Measurements from ENCODE around the gene SCLT1. TPM values are rescaled to one million over a fixed set of nuclear protein-coding genes. Genes with fewer than 3 reads are reported as not detected.
"Not testable (repeated sequence)": the region's sequence is repeated elsewhere in the genome, so short reads cannot be mapped to it uniquely, and the experiment has no call there.

Gene SCLT1
- total and polyA plus RNA-seq, 7 experiments from 2014 or later = 5.9 to 36.4 (median 24.6) TPM

DNA sequence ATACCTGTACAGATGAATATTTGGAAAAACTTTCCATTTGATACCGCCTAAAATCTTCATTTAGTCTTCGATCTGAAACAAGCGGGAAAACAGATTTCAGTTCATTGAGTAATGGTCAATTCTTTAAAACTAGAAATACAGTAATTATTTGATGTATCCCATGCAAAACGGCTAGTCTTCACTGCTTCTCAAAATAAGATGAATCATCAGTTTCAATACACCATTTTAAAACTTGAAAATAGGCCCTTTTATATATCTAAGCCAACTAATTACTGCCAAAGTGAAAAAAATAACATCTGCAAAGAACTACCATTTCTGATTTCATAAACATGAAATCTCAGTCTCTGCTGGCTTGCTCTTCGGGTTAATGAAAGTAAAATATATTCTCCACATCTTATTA, 11.0 kb downstream of the SCLT1 start:
- H3K36me3 Mint-ChIP-seq = peaks cover 22 to 75% (median 53%) of the 10 kb centered on the region in 5 donors
- Histone ChIP-seq H3K4me1 (ENCODE audit: control insufficient read depth in 2 of 2, insufficient read depth in 2 of 2, low read length in 2 of 2) (no peaks in the 10 kb centered on the region), H3K4me3 (ENCODE audit: low read length) (no peak overlapping the region), H3K36me3 (ENCODE audit: control insufficient read depth in 2 of 3, insufficient read depth in 3 of 3, low read length in 3 of 3) (peaks cover 0 to 29% (median 0%) of the 10 kb centered on the region in 3 experiments), H3K9me3 (ENCODE audit: control insufficient read depth in 2 of 3, low read length in 3 of 3) (no peaks in the 10 kb centered on the region), H3K27me3 (ENCODE audit: control insufficient read depth in 2 of 2, insufficient read depth in 2 of 2, low read length in 2 of 2) (no peaks in the 10 kb centered on the region), H3K27ac (ENCODE audit: low read depth, low read length) (no peak overlapping the region)
- intact Hi-C loops (cut with micrococcal nuclease) = no loop called here
- POLR2A ChIA-PET = no interaction called here
- no peak for ATAC-seq
- CTCF ChIA-PET = no interaction called here
- H3K27ac Mint-ChIP-seq = no peak overlapping the region
- H3K9me3 Mint-ChIP-seq = peaks cover 4 to 22% (median 13%) of the 10 kb centered on the region in 11 donors
- no peak for DNase-seq
- peaks cover 13 to 34% (median 23%) of the 10 kb centered on the region in 7 donors for H3K4me1 Mint-ChIP-seq
- no peak overlapping the region for H3K4me3 Mint-ChIP-seq
- H3K27me3 Mint-ChIP-seq = no peaks in the 10 kb centered on the region

DNA sequence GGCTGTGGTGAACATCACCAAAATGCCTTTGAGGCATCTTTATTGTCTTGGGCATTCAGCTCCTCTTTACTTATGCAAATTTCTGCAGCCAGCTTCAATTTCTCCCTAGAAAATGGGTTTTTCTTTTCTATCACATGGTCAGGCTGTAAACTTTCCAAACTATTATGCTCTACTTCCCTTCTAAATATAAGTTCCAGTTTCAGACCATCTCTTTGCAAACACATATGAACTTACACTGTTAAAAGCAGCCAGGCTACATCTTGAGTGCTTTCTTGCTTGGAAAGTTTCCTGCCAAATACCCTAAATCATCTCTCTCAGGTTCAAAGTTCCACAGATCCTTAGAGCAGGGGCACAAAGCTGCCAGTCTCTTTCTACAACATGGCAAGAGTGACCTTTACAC, 13.2 kb downstream of the SCLT1 start:
- Mint-ChIP-seq H3K36me3 (peaks cover 28 to 77% (median 64%) of the 10 kb centered on the region in 5 donors), H3K4me1 (peaks cover 5 to 27% (median 14%) of the 10 kb centered on the region in 7 donors), H3K4me3 (no peak overlapping the region), H3K9me3 (peaks cover 6 to 21% (median 12%) of the 10 kb centered on the region in 11 donors), H3K27ac (no peak overlapping the region), H3K27me3 (no peaks in the 10 kb centered on the region)
- no peak overlapping the region for H3K27ac ChIP-seq (ENCODE audit: low read depth, low read length)
- ChIA-PET POLR2A (no interaction called here), CTCF (interaction anchor here (0.6 kb wide), 1 partner anchor 1191 kb away, joined by 3 read pairs; no protein-coding TSS in a partner anchor)
- no peak overlapping the region for H3K4me3 ChIP-seq (ENCODE audit: low read length)
- H3K27me3 ChIP-seq (ENCODE audit: control insufficient read depth in 2 of 2, insufficient read depth in 2 of 2, low read length in 2 of 2) = no peaks in the 10 kb centered on the region
- no peaks in the 10 kb centered on the region for H3K4me1 ChIP-seq (ENCODE audit: control insufficient read depth in 2 of 2, insufficient read depth in 2 of 2, low read length in 2 of 2)
- ATAC-seq (no peak), DNase-seq (no peak)
- H3K36me3 ChIP-seq (ENCODE audit: control insufficient read depth in 2 of 3, insufficient read depth in 3 of 3, low read length in 3 of 3) = peaks cover 0 to 29% (median 0%) of the 10 kb centered on the region in 3 experiments
- no peaks in the 10 kb centered on the region for H3K9me3 ChIP-seq (ENCODE audit: control insufficient read depth in 2 of 3, low read length in 3 of 3)
- intact Hi-C loops (cut with micrococcal nuclease) = no loop called here

- no peaks in the 10 kb centered on the region for H3K4me1 ChIP-seq (ENCODE audit: control insufficient read depth in 2 of 2, insufficient read depth in 2 of 2, low read length in 2 of 2)
- DNase-seq (no peak), ATAC-seq (no peak)
- H3K27ac ChIP-seq (ENCODE audit: low read depth, low read length) = no peak overlapping the region
- Mint-ChIP-seq H3K27ac (no peak overlapping the region), H3K4me1 (peaks cover 0 to 9% (median 4%) of the 10 kb centered on the region in 7 donors), H3K4me3 (no peak overlapping the region), H3K9me3 (peaks cover 11 to 32% (median 19%) of the 10 kb centered on the region in 11 donors), H3K36me3 (peaks cover 36 to 83% (median 78%) of the 10 kb centered on the region in 5 donors), H3K27me3 (no peaks in the 10 kb centered on the region)
- ChIA-PET CTCF (no interaction called here), POLR2A (no interaction called here)
- H3K9me3 ChIP-seq (ENCODE audit: control insufficient read depth in 2 of 3, low read length in 3 of 3) = no peaks in the 10 kb centered on the region
- H3K4me3 ChIP-seq (ENCODE audit: low read length) = no peak overlapping the region
- peaks cover 0 to 34% (median 0%) of the 10 kb centered on the region in 3 experiments for H3K36me3 ChIP-seq (ENCODE audit: control insufficient read depth in 2 of 3, insufficient read depth in 3 of 3, low read length in 3 of 3)
- H3K27me3 ChIP-seq (ENCODE audit: control insufficient read depth in 2 of 2, insufficient read depth in 2 of 2, low read length in 2 of 2) = no peaks in the 10 kb centered on the region
- intact Hi-C loops (cut with micrococcal nuclease) = no loop called here
These were observed 16.0 kb downstream of the SCLT1 start for GRCh38 chr4:129077326-129077725.

DNA sequence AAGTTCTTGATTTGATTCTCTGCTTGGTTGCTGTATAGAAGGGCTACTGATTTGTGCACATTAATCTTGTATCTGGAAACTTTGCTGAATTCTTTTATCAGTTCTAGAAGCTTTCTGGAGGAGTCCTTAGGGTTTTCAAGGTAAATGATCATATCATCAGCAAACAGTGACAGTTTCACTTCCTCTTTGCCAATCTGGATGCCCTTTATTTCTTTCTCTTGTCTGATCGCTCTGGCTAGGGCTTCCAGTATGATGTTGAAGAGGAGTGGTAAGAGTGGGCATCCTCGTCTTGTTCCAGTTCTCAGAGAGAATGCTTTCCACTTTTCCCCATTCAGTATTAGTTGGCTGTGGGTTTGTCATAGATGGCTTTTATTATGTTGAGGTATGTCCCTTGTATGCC, 23.8 kb downstream of the SCLT1 start:
- POLR2A ChIA-PET; H3K4me3 Mint-ChIP-seq; CTCF ChIA-PET; H3K4me1 ChIP-seq (ENCODE audit: control insufficient read depth in 2 of 2, insufficient read depth in 2 of 2, low read length in 2 of 2); H3K36me3 ChIP-seq (ENCODE audit: control insufficient read depth in 2 of 3, insufficient read depth in 3 of 3, low read length in 3 of 3); H3K27me3 ChIP-seq (ENCODE audit: control insufficient read depth in 2 of 2, insufficient read depth in 2 of 2, low read length in 2 of 2); intact Hi-C loops (cut with micrococcal nuclease); H3K27ac ChIP-seq (ENCODE audit: low read depth, low read length); ATAC-seq; DNase-seq; H3K27me3 Mint-ChIP-seq; H3K27ac Mint-ChIP-seq; H3K9me3 ChIP-seq (ENCODE audit: control insufficient read depth in 2 of 3, low read length in 3 of 3); H3K4me3 ChIP-seq (ENCODE audit: low read length): not testable (repeated sequence)
- Mint-ChIP-seq H3K4me1 (peaks cover 0 to 11% (median 0%) of the 10 kb centered on the region in 7 donors), H3K9me3 (peaks cover 14 to 82% (median 46%) of the 10 kb centered on the region in 11 donors), H3K36me3 (peaks cover 37 to 68% (median 65%) of the 10 kb centered on the region in 5 donors)

- intact Hi-C loops (cut with micrococcal nuclease) = no loop called here
- H3K27ac ChIP-seq (ENCODE audit: low read depth, low read length) = no peak overlapping the region
- DNase-seq = no peak
- Mint-ChIP-seq H3K36me3 (peaks cover 19 to 69% (median 67%) of the 10 kb centered on the region in 5 donors), H3K9me3 (peaks cover 8 to 93% (median 51%) of the 10 kb centered on the region in 11 donors), H3K27ac (no peak overlapping the region), H3K27me3 (no peaks in the 10 kb centered on the region), H3K4me1 (peaks cover 0 to 2% (median 0%) of the 10 kb centered on the region in 7 donors), H3K4me3 (no peak overlapping the region)
- no peak overlapping the region for H3K4me3 ChIP-seq (ENCODE audit: low read length)
- H3K27me3 ChIP-seq (ENCODE audit: control insufficient read depth in 2 of 2, insufficient read depth in 2 of 2, low read length in 2 of 2) = no peaks in the 10 kb centered on the region
- H3K4me1 ChIP-seq (ENCODE audit: control insufficient read depth in 2 of 2, insufficient read depth in 2 of 2, low read length in 2 of 2) = no peaks in the 10 kb centered on the region
- ATAC-seq = no peak
- peaks cover 10 to 40% (median 17%) of the 10 kb centered on the region in 3 experiments for H3K9me3 ChIP-seq (ENCODE audit: control insufficient read depth in 2 of 3, low read length in 3 of 3)
- ChIA-PET CTCF (no interaction called here), POLR2A (interaction anchor here (0.5 to 0.6 kb wide), 2 partner anchors 48 to 196 kb away, joined by 3 read pairs; no protein-coding TSS in a partner anchor)
- peaks cover 0 to 14% (median 0%) of the 10 kb centered on the region in 3 experiments for H3K36me3 ChIP-seq (ENCODE audit: control insufficient read depth in 2 of 3, insufficient read depth in 3 of 3, low read length in 3 of 3)
These were observed 28.6 kb downstream of the SCLT1 start for GRCh38 chr4:129064717-129065116.

- ChIA-PET POLR2A (no interaction called here), CTCF (no interaction called here)
- Mint-ChIP-seq H3K4me3 (no peak overlapping the region), H3K36me3 (peaks cover 21 to 68% (median 64%) of the 10 kb centered on the region in 5 donors), H3K27ac (no peak overlapping the region), H3K9me3 (peaks cover 12 to 92% (median 53%) of the 10 kb centered on the region in 11 donors), H3K4me1 (no peaks in the 10 kb centered on the region), H3K27me3 (no peaks in the 10 kb centered on the region)
- peaks cover 11 to 48% (median 25%) of the 10 kb centered on the region in 3 experiments for H3K9me3 ChIP-seq (ENCODE audit: control insufficient read depth in 2 of 3, low read length in 3 of 3)
- ATAC-seq (no peak), DNase-seq (no peak)
- no peaks in the 10 kb centered on the region for H3K27me3 ChIP-seq (ENCODE audit: control insufficient read depth in 2 of 2, insufficient read depth in 2 of 2, low read length in 2 of 2)
- H3K4me1 ChIP-seq (ENCODE audit: control insufficient read depth in 2 of 2, insufficient read depth in 2 of 2, low read length in 2 of 2) = no peaks in the 10 kb centered on the region
- intact Hi-C loops (cut with micrococcal nuclease) = no loop called here
- no peak overlapping the region for H3K4me3 ChIP-seq (ENCODE audit: low read length)
- no peak overlapping the region for H3K27ac ChIP-seq (ENCODE audit: low read depth, low read length)
- peaks cover 0 to 14% (median 0%) of the 10 kb centered on the region in 3 experiments for H3K36me3 ChIP-seq (ENCODE audit: control insufficient read depth in 2 of 3, insufficient read depth in 3 of 3, low read length in 3 of 3)
These were observed 29.7 kb downstream of the SCLT1 start for GRCh38 chr4:129063640-129064039.

DNA sequence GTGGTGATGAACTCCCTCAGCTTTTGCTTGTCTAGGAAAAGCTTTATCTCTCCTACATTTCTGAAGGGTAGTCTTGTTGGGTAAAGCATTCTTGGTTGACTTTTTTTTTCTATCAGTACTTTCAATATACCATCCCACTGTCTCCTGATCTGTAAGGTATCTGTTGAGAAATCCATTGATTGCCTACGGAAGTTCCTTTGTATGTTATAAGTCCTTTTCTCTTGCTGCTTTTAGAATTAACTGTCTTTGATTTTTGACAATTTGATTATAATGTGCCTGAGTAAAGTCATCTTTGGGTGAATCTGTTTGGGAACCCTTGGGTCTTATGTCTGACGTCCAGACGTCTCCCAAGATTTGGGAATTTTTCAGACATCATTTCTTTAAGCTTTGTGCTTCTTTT, 30.8 kb downstream of the SCLT1 start:
- DNase-seq (no peak), ATAC-seq (no peak)
- CTCF ChIA-PET = no interaction called here
- H3K27me3 Mint-ChIP-seq = no peaks in the 10 kb centered on the region
- POLR2A ChIA-PET = no interaction called here
- no peak overlapping the region for H3K4me3 Mint-ChIP-seq
- H3K4me1 ChIP-seq (ENCODE audit: control insufficient read depth in 2 of 2, insufficient read depth in 2 of 2, low read length in 2 of 2) = no peaks in the 10 kb centered on the region
- H3K36me3 ChIP-seq (ENCODE audit: control insufficient read depth in 2 of 3, insufficient read depth in 3 of 3, low read length in 3 of 3) = peaks cover 0 to 14% (median 0%) of the 10 kb centered on the region in 3 experiments
- H3K4me1 Mint-ChIP-seq = no peaks in the 10 kb centered on the region
- H3K4me3 ChIP-seq (ENCODE audit: low read length) = no peak overlapping the region
- H3K9me3 Mint-ChIP-seq = peaks cover 12 to 89% (median 50%) of the 10 kb centered on the region in 11 donors
- peaks cover 18 to 61% (median 55%) of the 10 kb centered on the region in 5 donors for H3K36me3 Mint-ChIP-seq
- peaks cover 11 to 48% (median 25%) of the 10 kb centered on the region in 3 experiments for H3K9me3 ChIP-seq (ENCODE audit: control insufficient read depth in 2 of 3, low read length in 3 of 3)
- intact Hi-C loops (cut with micrococcal nuclease) = no loop called here
- no peak overlapping the region for H3K27ac Mint-ChIP-seq
- H3K27ac ChIP-seq (ENCODE audit: low read depth, low read length) = no peak overlapping the region
- H3K27me3 ChIP-seq (ENCODE audit: control insufficient read depth in 2 of 2, insufficient read depth in 2 of 2, low read length in 2 of 2) = no peaks in the 10 kb centered on the region
